ENCODE data around the gene PITPNC1.

DNA sequence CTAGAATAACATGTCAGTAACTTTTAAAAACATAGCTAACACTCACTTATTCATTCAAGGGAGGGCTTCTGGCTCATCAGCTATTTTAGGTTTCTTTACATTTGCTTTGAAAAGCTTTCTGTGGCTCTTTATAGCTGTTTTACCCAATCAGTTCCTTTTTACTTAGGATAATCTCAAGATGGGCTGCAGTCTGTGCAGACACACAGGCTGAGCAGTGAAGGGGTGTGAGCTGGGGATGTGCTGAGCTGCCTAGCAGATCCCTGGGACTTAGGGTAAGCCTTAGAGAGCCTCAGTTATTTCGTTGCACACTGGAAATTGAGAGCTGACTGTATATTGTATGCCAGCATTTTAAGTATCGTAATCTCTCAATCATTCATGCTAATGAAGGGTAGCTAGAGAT is 310.4 kb downstream of the PITPNC1 start:
- no peak for TF ChIP-seq EZH2 (IDR thresholded peaks at IDR 0.05; ENCODE audit: borderline replicate concordance, low read length)
- TF ChIP-seq, protein P1, sequence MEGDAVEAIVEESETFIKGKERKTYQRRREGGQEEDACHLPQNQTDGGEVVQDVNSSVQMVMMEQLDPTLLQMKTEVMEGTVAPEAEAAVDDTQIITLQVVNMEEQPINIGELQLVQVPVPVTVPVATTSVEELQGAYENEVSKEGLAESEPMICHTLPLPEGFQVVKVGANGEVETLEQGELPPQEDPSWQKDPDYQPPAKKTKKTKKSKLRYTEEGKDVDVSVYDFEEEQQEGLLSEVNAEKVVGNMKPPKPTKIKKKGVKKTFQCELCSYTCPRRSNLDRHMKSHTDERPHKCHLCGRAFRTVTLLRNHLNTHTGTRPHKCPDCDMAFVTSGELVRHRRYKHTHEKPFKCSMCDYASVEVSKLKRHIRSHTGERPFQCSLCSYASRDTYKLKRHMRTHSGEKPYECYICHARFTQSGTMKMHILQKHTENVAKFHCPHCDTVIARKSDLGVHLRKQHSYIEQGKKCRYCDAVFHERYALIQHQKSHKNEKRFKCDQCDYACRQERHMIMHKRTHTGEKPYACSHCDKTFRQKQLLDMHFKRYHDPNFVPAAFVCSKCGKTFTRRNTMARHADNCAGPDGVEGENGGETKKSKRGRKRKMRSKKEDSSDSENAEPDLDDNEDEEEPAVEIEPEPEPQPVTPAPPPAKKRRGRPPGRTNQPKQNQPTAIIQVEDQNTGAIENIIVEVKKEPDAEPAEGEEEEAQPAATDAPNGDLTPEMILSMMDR (conservative IDR thresholded peaks at IDR 0.05 in 1 of 2, IDR thresholded peaks at IDR 0.05 in 1 of 2; ENCODE audit: extremely low read depth in 1 of 2, insufficient read depth in 1 of 2, low read depth in 1 of 2, low read length in 2 of 2) = no peak
